NK-92 (cell line): ENCODE data around the gene IL1F10.
"Not testable (repeated sequence)": the region's sequence is repeated elsewhere in the genome, so short reads cannot be mapped to it uniquely, and the experiment has no call there.

ENCODE experiments used
- DNase-seq: peaks from one replicate; lab custom pipeline; 2025; ENCODE audit not compliant: unreplicated experiment; lab: John Stamatoyannopoulos, UW

The IL1F10 gene

GRCh38 chr2:113080134-113080533, 12.4 kb downstream of the IL1F10 start:
- no peak for DNase-seq

- DNase-seq, result no peak
These were observed 13.9 kb downstream of the IL1F10 start for GRCh38 chr2:113081488-113082210.

- DNase-seq, result no peak
These were observed 15.5 kb downstream of the IL1F10 start for GRCh38 chr2:113083296-113083695.

- no peak for DNase-seq
These were observed 16.7 kb downstream of the IL1F10 start for GRCh38 chr2:113084249-113085000.

- DNase-seq, result no peak
These were observed 17.8 kb downstream of the IL1F10 start for GRCh38 chr2:113085542-113085941.

GRCh38 chr2:113088213-113088992, 20.6 kb downstream of the IL1F10 start:
- DNase-seq, result no peak

- DNase-seq, result no peak
These were observed 22.1 kb downstream of the IL1F10 start for GRCh38 chr2:113089916-113090315.

GRCh38 chr2:113091231-113091896, 23.6 kb downstream of the IL1F10 start:
- no peak for DNase-seq

GRCh38 chr2:113092864-113093612, 25.3 kb downstream of the IL1F10 start:
- DNase-seq, result no peak

- DNase-seq, result no peak
These were observed 25.8 kb downstream of the IL1F10 start for GRCh38 chr2:113093613-113093977.

GRCh38 chr2:113096306-113096705, 28.5 kb downstream of the IL1F10 start:
- DNase-seq, result not testable (repeated sequence)

GRCh38 chr2:113096842-113097618, 29.3 kb downstream of the IL1F10 start:
- not testable (repeated sequence) for DNase-seq

- DNase-seq, result no peak
These were observed 30.3 kb downstream of the IL1F10 start for GRCh38 chr2:113098041-113098440.

GRCh38 chr2:113098532-113098931, 30.8 kb downstream of the IL1F10 start:
- DNase-seq, result no peak

GRCh38 chr2:113102133-113102532, 34.4 kb downstream of the IL1F10 start:
- no peak for DNase-seq

- DNase-seq, result no peak
These were observed 35.5 kb downstream of the IL1F10 start for GRCh38 chr2:113103277-113103676.

- DNase-seq, result no peak
These were observed 36.4 kb downstream of the IL1F10 start for GRCh38 chr2:113104054-113104611.

- no peak for DNase-seq
These were observed 37.4 kb downstream of the IL1F10 start for GRCh38 chr2:113105047-113105785.

- no peak for DNase-seq
These were observed 43.4 kb downstream of the IL1F10 start for GRCh38 chr2:113111121-113111520.
